Measurements from ENCODE around the gene MIEF2. TPM values are rescaled to one million over a fixed set of nuclear protein-coding genes. Genes with fewer than 3 reads are reported as not detected.

MIEF2 gene
- total and polyA plus RNA-seq, 9 donors, result 12.0 to 15.5 (median 14.1) TPM

DNA sequence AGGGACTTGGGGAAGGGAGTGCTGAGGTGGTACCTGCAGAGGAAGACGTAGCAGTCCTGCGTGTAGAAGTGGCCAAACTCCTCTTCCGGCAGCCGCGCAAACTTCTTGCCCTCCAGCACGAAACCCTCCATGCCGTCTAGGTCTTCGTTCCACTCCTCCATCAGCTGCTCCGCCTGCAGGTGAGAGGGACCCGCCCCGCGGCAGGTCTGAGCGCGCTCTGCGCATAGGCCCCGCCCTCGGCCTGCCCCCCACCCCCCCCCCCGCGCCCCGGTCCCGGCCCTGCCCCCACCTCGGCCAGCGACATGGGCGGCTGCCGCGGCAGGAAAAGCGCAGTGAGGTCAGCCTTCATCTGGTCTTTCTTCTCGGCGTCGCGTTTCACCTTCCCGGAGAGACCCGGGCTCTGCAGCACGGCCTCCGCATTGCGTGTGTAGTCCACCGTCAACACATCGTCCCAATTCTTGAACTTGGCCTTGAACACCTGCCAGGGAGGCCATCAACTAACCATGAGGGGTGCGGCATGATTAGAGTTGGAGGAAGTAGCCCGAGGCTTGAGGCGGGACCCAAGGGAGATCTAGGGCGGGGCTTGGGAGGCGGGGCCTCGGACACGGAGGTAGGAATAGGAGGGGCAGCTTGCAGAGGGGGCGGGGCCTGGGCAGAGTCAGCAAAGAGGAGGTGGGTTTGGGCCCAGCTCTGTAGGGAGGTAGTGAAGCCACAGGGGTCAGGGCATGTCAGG lies 13.4 kb upstream of the MIEF2 start:
- WGBS (ENCODE audit: insufficient coverage), result 20% methylated on average over 13 of the region's 46 CpGs
- Histone ChIP-seq H3K27ac (ENCODE audit: low read length) (no peak overlapping the region), H3K4me1 (ENCODE audit: control insufficient read depth, insufficient read depth, low read length) (peaks cover 20% of the 10 kb centered on the region), H3K36me3 (ENCODE audit: control insufficient read depth, insufficient read depth, low read length) (peaks cover 85% of the 10 kb centered on the region), H3K4me3 (ENCODE audit: low read length) (no peak overlapping the region), H3K27me3 (ENCODE audit: control insufficient read depth, insufficient read depth, low read length) (no peaks in the 10 kb centered on the region), H3K9me3 (replicated peaks; ENCODE audit: control insufficient read depth, low read depth, low read length) (no peaks in the 10 kb centered on the region)
- DNase-seq, result peak; percentile 53

- no peak overlapping the region for H3K27ac ChIP-seq (ENCODE audit: low read length)
- DNase-seq, result peak; percentile 65
Measured at GRCh38 chr17:18247613-18248001, 12.9 kb upstream of the MIEF2 start.

GRCh38 chr17:18248300-18248731 lies 12.1 kb upstream of the MIEF2 start:
- Histone ChIP-seq H3K36me3 (ENCODE audit: control insufficient read depth, insufficient read depth, low read length) (peaks cover 86% of the 10 kb centered on the region), H3K9me3 (replicated peaks; ENCODE audit: control insufficient read depth, low read depth, low read length) (no peaks in the 10 kb centered on the region), H3K4me3 (ENCODE audit: low read length) (no peak overlapping the region), H3K4me1 (ENCODE audit: control insufficient read depth, insufficient read depth, low read length) (peaks cover 20% of the 10 kb centered on the region), H3K27ac (ENCODE audit: low read length) (peak overlapping the region; percentile 69), H3K27me3 (ENCODE audit: control insufficient read depth, insufficient read depth, low read length) (no peaks in the 10 kb centered on the region)
- DNase-seq, result peak; percentile 88
- 4% methylated on average over 5 of the region's 9 CpGs for WGBS (ENCODE audit: insufficient coverage)

More at GRCh38 chr17:18247613-18248001, 12.9 kb upstream of the MIEF2 start:
- Histone ChIP-seq H3K27me3 (ENCODE audit: control insufficient read depth, insufficient read depth, low read length) (no peaks in the 10 kb centered on the region), H3K4me3 (ENCODE audit: low read length) (no peak overlapping the region), H3K9me3 (replicated peaks; ENCODE audit: control insufficient read depth, low read depth, low read length) (no peaks in the 10 kb centered on the region), H3K36me3 (ENCODE audit: control insufficient read depth, insufficient read depth, low read length) (peaks cover 85% of the 10 kb centered on the region), H3K4me1 (ENCODE audit: control insufficient read depth, insufficient read depth, low read length) (peaks cover 20% of the 10 kb centered on the region)
- 63% methylated on average over 27 of the region's 30 CpGs for WGBS (ENCODE audit: insufficient coverage)

- H3K4me3 ChIP-seq (ENCODE audit: low read length), result no peak overlapping the region
- H3K27me3 ChIP-seq (ENCODE audit: control insufficient read depth, insufficient read depth, low read length), result no peaks in the 10 kb centered on the region
- DNase-seq, result no peak
- 100% methylated on average over 1 of the region's 7 CpGs for WGBS (ENCODE audit: insufficient coverage)
- peaks cover 86% of the 10 kb centered on the region for H3K36me3 ChIP-seq (ENCODE audit: control insufficient read depth, insufficient read depth, low read length)
- peaks cover 20% of the 10 kb centered on the region for H3K4me1 ChIP-seq (ENCODE audit: control insufficient read depth, insufficient read depth, low read length)
- H3K27ac ChIP-seq (ENCODE audit: low read length), result peak overlapping the region; percentile 69
- H3K9me3 ChIP-seq (replicated peaks; ENCODE audit: control insufficient read depth, low read depth, low read length), result no peaks in the 10 kb centered on the region
Measured at GRCh38 chr17:18248811-18249210, 11.7 kb upstream of the MIEF2 start.

- Histone ChIP-seq H3K9me3 (replicated peaks; ENCODE audit: control insufficient read depth, low read depth, low read length) (no peaks in the 10 kb centered on the region), H3K27ac (ENCODE audit: low read length) (no peak overlapping the region), H3K36me3 (ENCODE audit: control insufficient read depth, insufficient read depth, low read length) (peaks cover 90% of the 10 kb centered on the region), H3K4me1 (ENCODE audit: control insufficient read depth, insufficient read depth, low read length) (peaks cover 20% of the 10 kb centered on the region), H3K4me3 (ENCODE audit: low read length) (no peak overlapping the region), H3K27me3 (ENCODE audit: control insufficient read depth, insufficient read depth, low read length) (no peaks in the 10 kb centered on the region)
- WGBS (ENCODE audit: insufficient coverage), result 86% methylated on average over 9 of the region's 9 CpGs
- no peak for DNase-seq
Measured at GRCh38 chr17:18250259-18250658, 10.2 kb upstream of the MIEF2 start.

DNA sequence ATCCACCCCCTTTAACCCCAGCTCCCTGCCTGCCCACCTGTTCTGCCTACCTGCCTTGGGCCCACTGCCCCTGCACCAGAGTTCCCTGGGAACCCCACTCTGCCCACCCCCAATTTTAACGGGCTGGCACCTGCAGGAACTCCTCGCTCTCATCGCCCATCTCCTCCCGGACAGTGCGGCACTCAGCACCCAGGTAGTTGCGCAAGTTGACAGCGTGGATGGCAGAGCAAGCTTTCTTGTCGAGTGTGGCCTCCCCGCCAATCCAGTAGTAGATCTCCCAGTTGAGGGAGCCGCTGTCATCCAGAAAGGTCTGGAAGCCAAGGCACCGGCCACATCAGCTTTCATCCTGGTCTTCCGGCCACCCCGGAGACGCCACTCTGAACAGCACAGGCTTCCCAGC lies 9.8 kb upstream of the MIEF2 start:
- Histone ChIP-seq H3K27me3 (ENCODE audit: control insufficient read depth, insufficient read depth, low read length) (no peaks in the 10 kb centered on the region), H3K9me3 (replicated peaks; ENCODE audit: control insufficient read depth, low read depth, low read length) (no peaks in the 10 kb centered on the region), H3K4me1 (ENCODE audit: control insufficient read depth, insufficient read depth, low read length) (peaks cover 20% of the 10 kb centered on the region), H3K36me3 (ENCODE audit: control insufficient read depth, insufficient read depth, low read length) (peaks cover 90% of the 10 kb centered on the region), H3K4me3 (ENCODE audit: low read length) (no peak overlapping the region), H3K27ac (ENCODE audit: low read length) (no peak overlapping the region)
- no peak for DNase-seq
- WGBS (ENCODE audit: insufficient coverage), result 83% methylated on average over 13 of the region's 14 CpGs

DNA sequence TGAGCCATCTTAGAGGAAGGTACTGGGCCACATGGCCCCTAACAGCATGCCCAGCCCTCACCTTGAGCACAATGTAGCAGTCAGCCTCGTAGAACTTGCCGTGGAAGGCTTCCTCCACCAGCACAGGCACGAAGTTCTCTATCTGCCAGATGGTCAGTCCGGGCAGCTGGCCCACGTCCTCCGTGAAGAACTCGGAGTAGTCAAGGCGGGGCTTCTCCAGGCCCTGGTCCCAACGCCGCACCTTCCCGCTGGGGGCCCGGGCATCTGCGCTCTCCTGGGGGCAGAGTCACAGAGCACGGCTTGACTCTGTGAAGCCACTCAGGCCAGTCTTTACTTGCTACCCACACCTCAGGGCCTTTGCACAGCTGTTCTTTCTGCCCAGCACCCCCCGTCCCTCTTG lies 9.3 kb upstream of the MIEF2 start:
- H3K27me3 ChIP-seq (ENCODE audit: control insufficient read depth, insufficient read depth, low read length), result no peaks in the 10 kb centered on the region
- H3K4me1 ChIP-seq (ENCODE audit: control insufficient read depth, insufficient read depth, low read length), result peaks cover 20% of the 10 kb centered on the region
- H3K4me3 ChIP-seq (ENCODE audit: low read length), result no peak overlapping the region
- H3K27ac ChIP-seq (ENCODE audit: low read length), result no peak overlapping the region
- H3K9me3 ChIP-seq (replicated peaks; ENCODE audit: control insufficient read depth, low read depth, low read length), result no peaks in the 10 kb centered on the region
- DNase-seq, result no peak
- 73% methylated on average over 15 of the region's 15 CpGs for WGBS (ENCODE audit: insufficient coverage)
- H3K36me3 ChIP-seq (ENCODE audit: control insufficient read depth, insufficient read depth, low read length), result peaks cover 90% of the 10 kb centered on the region

GRCh38 chr17:18252160-18252559 lies 8.3 kb upstream of the MIEF2 start:
- no peak for DNase-seq
- no peak overlapping the region for H3K27ac ChIP-seq (ENCODE audit: low read length)
- peaks cover 88% of the 10 kb centered on the region for H3K36me3 ChIP-seq (ENCODE audit: control insufficient read depth, insufficient read depth, low read length)
- no peaks in the 10 kb centered on the region for H3K27me3 ChIP-seq (ENCODE audit: control insufficient read depth, insufficient read depth, low read length)
- H3K4me3 ChIP-seq (ENCODE audit: low read length), result no peak overlapping the region
- peaks cover 28% of the 10 kb centered on the region for H3K4me1 ChIP-seq (ENCODE audit: control insufficient read depth, insufficient read depth, low read length)
- WGBS (ENCODE audit: insufficient coverage), result 90% methylated on average over 2 of the region's 5 CpGs
- H3K9me3 ChIP-seq (replicated peaks; ENCODE audit: control insufficient read depth, low read depth, low read length), result no peaks in the 10 kb centered on the region

DNA sequence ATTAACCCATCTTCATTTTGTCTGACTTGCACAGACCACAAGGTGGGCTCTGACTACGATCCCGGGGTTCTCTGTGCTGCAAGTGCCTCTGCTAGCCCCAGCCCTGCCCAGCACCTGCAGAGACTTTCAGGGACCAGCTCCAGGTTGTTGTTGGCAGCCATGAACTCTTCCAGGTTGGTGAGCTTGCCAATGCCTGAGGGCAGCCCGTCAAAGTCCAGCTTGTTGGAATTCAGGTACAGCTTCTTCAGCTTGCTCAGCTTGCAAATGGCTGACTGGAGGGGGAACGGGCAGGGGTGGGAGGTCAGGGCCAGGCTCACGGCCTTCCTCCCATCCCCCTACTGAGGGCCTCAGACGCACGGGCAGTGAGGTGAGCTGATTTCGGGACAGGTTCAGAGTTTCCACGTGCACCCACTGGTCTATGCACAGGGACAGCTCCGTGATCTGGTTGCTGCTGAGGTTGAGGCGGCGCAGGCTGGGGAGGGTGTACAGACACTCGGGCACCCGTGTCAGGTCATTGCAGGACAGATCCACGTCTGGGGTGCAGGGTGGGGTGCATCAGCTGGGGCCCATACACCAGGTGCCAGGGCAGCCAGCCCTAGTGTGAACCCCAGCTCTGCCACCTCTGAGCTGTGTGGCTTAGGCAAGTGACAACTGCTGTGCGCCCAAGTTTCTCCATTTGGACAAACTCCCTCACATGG lies 7.1 kb upstream of the MIEF2 start:
- Histone ChIP-seq H3K36me3 (ENCODE audit: control insufficient read depth, insufficient read depth, low read length) (peaks cover 78% of the 10 kb centered on the region), H3K9me3 (replicated peaks; ENCODE audit: control insufficient read depth, low read depth, low read length) (no peaks in the 10 kb centered on the region), H3K27ac (ENCODE audit: low read length) (no peak overlapping the region), H3K4me1 (ENCODE audit: control insufficient read depth, insufficient read depth, low read length) (peaks cover 24% of the 10 kb centered on the region), H3K4me3 (ENCODE audit: low read length) (no peak overlapping the region), H3K27me3 (ENCODE audit: control insufficient read depth, insufficient read depth, low read length) (no peaks in the 10 kb centered on the region)
- DNase-seq, result no peak
- 86% methylated on average over 13 of the region's 16 CpGs for WGBS (ENCODE audit: insufficient coverage)

DNA sequence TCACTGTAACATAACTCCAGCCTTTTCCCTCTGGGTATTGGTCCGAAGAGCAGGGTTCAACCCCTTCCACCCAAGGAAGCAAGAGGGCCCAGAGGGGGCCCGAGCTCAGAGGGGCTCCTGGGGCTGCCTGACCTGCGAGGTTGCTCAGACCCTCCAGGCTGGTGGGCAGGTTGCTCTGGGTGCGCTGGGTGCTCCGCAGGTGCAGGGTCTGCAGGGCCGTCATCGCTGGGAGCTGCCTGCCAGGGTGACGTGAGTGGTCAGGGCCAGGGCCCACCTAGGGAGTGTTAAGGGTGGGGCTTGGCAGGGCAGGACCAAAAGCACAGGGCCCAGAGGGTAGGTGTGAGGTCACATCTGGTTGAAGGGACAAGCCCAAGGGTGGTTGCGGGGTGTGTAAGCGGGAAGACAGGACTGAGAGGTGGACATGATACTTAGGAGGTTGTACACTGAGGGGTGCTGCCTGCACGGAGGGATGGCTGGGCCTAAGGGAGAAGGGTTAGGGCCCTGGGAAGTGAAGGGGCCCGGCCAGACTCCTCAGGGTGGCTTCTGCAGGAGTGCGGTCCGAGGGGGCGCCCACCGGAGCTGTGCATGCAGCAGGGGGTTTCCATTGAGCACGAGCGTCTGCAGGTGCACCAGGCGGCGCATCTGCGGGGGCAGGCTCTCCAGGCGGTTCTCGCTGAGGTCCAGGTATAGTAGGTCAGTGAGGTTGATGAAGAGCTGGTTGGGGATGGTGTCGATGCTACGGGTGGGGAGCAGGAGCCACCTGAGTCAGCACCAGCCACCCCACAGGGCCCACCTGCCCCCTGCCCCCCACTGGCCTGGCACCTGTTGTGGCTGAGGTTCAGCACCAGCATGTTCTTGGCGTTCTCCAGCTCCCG lies 6.3 kb upstream of the MIEF2 start:
- 81% methylated on average over 19 of the region's 27 CpGs for WGBS (ENCODE audit: insufficient coverage)
- no peaks in the 10 kb centered on the region for H3K27me3 ChIP-seq (ENCODE audit: control insufficient read depth, insufficient read depth, low read length)
- no peak overlapping the region for H3K27ac ChIP-seq (ENCODE audit: low read length)
- H3K36me3 ChIP-seq (ENCODE audit: control insufficient read depth, insufficient read depth, low read length), result peaks cover 70% of the 10 kb centered on the region
- DNase-seq, result no peak
- no peak overlapping the region for H3K4me3 ChIP-seq (ENCODE audit: low read length)
- H3K9me3 ChIP-seq (replicated peaks; ENCODE audit: control insufficient read depth, low read depth, low read length), result no peaks in the 10 kb centered on the region
- H3K4me1 ChIP-seq (ENCODE audit: control insufficient read depth, insufficient read depth, low read length), result peaks cover 22% of the 10 kb centered on the region
